Measurements from ENCODE around the gene LRFN2.
A peak's percentile ranks its signal among the peaks of the same experiment; 100 is the strongest.

LRFN2 gene

DNA sequence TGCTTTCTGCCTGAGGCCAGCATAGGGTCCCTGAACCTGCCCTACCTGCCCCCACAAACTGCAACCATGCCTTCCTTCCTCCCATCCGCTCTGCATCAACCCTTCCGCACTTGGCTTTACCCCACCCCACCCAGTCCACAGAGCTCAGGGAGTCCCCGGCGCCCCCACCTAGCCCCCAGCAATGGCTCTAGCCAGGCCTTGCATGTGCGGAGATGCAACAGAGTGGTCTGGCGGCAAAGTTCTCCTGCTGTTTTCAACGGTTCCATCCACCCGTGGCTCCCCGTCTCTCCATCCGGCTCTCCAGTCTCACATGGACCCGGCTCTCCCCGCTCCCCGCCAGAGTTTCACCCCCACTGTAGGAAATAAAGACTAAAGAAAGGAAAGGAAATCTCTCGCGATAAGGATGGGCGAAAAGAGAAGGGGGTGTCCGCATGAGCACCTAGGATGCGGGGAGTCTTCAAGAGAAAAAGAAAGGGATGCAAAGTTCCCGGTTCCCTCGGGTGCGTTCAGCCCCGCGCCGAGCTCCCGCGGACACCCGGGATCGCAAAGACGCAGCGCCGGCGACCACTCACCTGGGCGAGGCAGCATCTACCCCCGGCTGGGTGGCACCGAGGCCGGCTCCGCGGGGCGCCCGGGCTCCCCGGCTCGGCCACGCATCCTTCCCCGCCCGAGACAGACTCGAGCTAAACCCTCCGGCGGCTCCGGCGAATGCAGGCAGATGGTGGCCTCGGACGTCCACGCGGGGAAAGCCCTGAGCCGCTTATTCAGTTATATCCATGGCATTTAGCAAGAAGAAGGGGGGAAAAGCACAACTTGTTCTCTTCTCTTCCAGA, 579 bp downstream of the LRFN2 start:
- H3K9ac ChIP-seq (ENCODE audit: low read length), result no peak overlapping the region
- H3K9me3 ChIP-seq (ENCODE audit: control insufficient read depth, insufficient read depth, low read depth, low read length), result 0 out of 2 replicates have a peak, but pooled peaks cover 2% of the 10 kb centered on the region
- peaks cover 52% of the 10 kb centered on the region for H3K27me3 ChIP-seq (ENCODE audit: control insufficient read depth, insufficient read depth, low read length)
- no peak overlapping the region for H3K27ac ChIP-seq (ENCODE audit: low read depth, low read length)
- no peaks in the 10 kb centered on the region for H3K36me3 ChIP-seq (ENCODE audit: control insufficient read depth, insufficient read depth, low read length)
- H3K4me1 ChIP-seq (ENCODE audit: control insufficient read depth, insufficient read depth, low read length), result peaks cover 20% of the 10 kb centered on the region
- H3K4me3 ChIP-seq (ENCODE audit: low read depth, low read length), result peak overlapping the region; percentile 72

GRCh38 chr6:40585651-40586269, 1.4 kb downstream of the LRFN2 start:
- H3K27me3 ChIP-seq (ENCODE audit: control insufficient read depth, insufficient read depth, low read length), result peaks cover 52% of the 10 kb centered on the region
- H3K9ac ChIP-seq (ENCODE audit: low read length), result peak overlapping the region; percentile 1
- H3K27ac ChIP-seq (ENCODE audit: low read depth, low read length), result no peak overlapping the region
- no peaks in the 10 kb centered on the region for H3K9me3 ChIP-seq (ENCODE audit: control insufficient read depth, insufficient read depth, low read depth, low read length)
- H3K36me3 ChIP-seq (ENCODE audit: control insufficient read depth, insufficient read depth, low read length), result no peaks in the 10 kb centered on the region
- H3K4me1 ChIP-seq (ENCODE audit: control insufficient read depth, insufficient read depth, low read length), result peaks cover 20% of the 10 kb centered on the region
- peak overlapping the region; percentile 72 for H3K4me3 ChIP-seq (ENCODE audit: low read depth, low read length)

GRCh38 chr6:40585223-40585622, 1.9 kb downstream of the LRFN2 start:
- Histone ChIP-seq H3K9ac (ENCODE audit: low read length) (no peak overlapping the region), H3K27me3 (ENCODE audit: control insufficient read depth, insufficient read depth, low read length) (peaks cover 52% of the 10 kb centered on the region), H3K27ac (ENCODE audit: low read depth, low read length) (no peak overlapping the region), H3K4me1 (ENCODE audit: control insufficient read depth, insufficient read depth, low read length) (peaks cover 20% of the 10 kb centered on the region), H3K36me3 (ENCODE audit: control insufficient read depth, insufficient read depth, low read length) (no peaks in the 10 kb centered on the region), H3K4me3 (ENCODE audit: low read depth, low read length) (peak overlapping the region; percentile 72; the same call in 1 of the 2 replicates), H3K9me3 (ENCODE audit: control insufficient read depth, insufficient read depth, low read depth, low read length) (no peaks in the 10 kb centered on the region)

GRCh38 chr6:40584741-40585140, 2.4 kb downstream of the LRFN2 start:
- H3K9me3 ChIP-seq (ENCODE audit: control insufficient read depth, insufficient read depth, low read depth, low read length), result no peaks in the 10 kb centered on the region
- H3K27me3 ChIP-seq (ENCODE audit: control insufficient read depth, insufficient read depth, low read length), result peaks cover 49% of the 10 kb centered on the region
- no peak overlapping the region for H3K9ac ChIP-seq (ENCODE audit: low read length)
- H3K36me3 ChIP-seq (ENCODE audit: control insufficient read depth, insufficient read depth, low read length), result no peaks in the 10 kb centered on the region
- H3K27ac ChIP-seq (ENCODE audit: low read depth, low read length), result no peak overlapping the region
- no peak overlapping the region; the same call in 1 of the 2 replicates for H3K4me3 ChIP-seq (ENCODE audit: low read depth, low read length)
- peaks cover 20% of the 10 kb centered on the region for H3K4me1 ChIP-seq (ENCODE audit: control insufficient read depth, insufficient read depth, low read length)

GRCh38 chr6:40583709-40584108, 3.5 kb downstream of the LRFN2 start:
- no peak overlapping the region for H3K4me3 ChIP-seq (ENCODE audit: low read depth, low read length)
- peaks cover 20% of the 10 kb centered on the region for H3K4me1 ChIP-seq (ENCODE audit: control insufficient read depth, insufficient read depth, low read length)
- peaks cover 39% of the 10 kb centered on the region for H3K27me3 ChIP-seq (ENCODE audit: control insufficient read depth, insufficient read depth, low read length)
- no peaks in the 10 kb centered on the region for H3K9me3 ChIP-seq (ENCODE audit: control insufficient read depth, insufficient read depth, low read depth, low read length)
- H3K9ac ChIP-seq (ENCODE audit: low read length), result no peak overlapping the region
- H3K27ac ChIP-seq (ENCODE audit: low read depth, low read length), result no peak overlapping the region
- no peaks in the 10 kb centered on the region for H3K36me3 ChIP-seq (ENCODE audit: control insufficient read depth, insufficient read depth, low read length)

DNA sequence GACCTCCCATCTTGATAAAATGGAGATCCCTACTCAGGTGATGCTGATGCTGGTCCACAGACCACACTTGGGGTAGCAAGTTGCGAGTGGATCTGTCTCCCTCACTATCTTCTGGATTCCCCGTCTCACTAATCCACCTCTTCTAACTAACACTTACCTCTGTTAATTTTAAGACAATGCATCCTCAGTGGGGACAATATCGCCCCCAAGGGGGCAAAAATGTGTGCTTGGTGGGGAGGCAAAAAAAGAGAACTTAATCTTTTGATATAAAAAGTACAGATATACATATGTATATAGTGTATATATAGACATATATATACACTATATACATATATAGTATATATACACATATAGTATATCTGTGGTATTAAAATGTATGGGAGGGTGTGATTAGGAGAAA, 4.3 kb downstream of the LRFN2 start:
- peaks cover 20% of the 10 kb centered on the region for H3K4me1 ChIP-seq (ENCODE audit: control insufficient read depth, insufficient read depth, low read length)
- no peak overlapping the region for H3K4me3 ChIP-seq (ENCODE audit: low read depth, low read length)
- H3K27me3 ChIP-seq (ENCODE audit: control insufficient read depth, insufficient read depth, low read length), result peaks cover 30% of the 10 kb centered on the region
- H3K36me3 ChIP-seq (ENCODE audit: control insufficient read depth, insufficient read depth, low read length), result no peaks in the 10 kb centered on the region
- H3K9ac ChIP-seq (ENCODE audit: low read length), result no peak overlapping the region
- H3K27ac ChIP-seq (ENCODE audit: low read depth, low read length), result no peak overlapping the region
- H3K9me3 ChIP-seq (ENCODE audit: control insufficient read depth, insufficient read depth, low read depth, low read length), result no peaks in the 10 kb centered on the region

DNA sequence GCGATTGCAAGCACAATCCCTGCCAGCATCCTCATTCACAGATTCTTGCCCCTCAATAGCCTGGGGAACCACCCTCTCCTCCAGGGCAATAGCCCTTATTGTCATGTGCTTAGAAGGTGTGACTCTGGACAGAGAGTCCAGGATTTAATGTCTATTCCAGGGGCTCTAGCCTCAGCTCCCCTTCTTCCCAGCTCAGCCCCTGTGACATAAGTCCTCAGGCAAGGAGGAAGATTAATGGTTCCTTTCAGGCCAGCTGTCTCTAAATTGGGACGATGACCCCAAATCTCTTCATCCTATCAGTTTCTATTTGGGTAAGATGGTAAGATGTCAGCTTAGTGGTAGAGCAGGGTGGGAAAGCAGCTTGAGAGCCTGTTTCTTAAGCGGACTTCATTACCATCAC, 8.1 kb downstream of the LRFN2 start:
- Histone ChIP-seq H3K4me1 (ENCODE audit: control insufficient read depth, insufficient read depth, low read length) (peaks cover 6% of the 10 kb centered on the region; the same call in 1 of the 2 replicates), H3K27ac (ENCODE audit: low read depth, low read length) (no peak overlapping the region), H3K36me3 (ENCODE audit: control insufficient read depth, insufficient read depth, low read length) (no peaks in the 10 kb centered on the region), H3K9me3 (ENCODE audit: control insufficient read depth, insufficient read depth, low read depth, low read length) (no peaks in the 10 kb centered on the region), H3K9ac (ENCODE audit: low read length) (no peak overlapping the region), H3K27me3 (ENCODE audit: control insufficient read depth, insufficient read depth, low read length) (no peaks in the 10 kb centered on the region), H3K4me3 (ENCODE audit: low read depth, low read length) (no peak overlapping the region)

- no peaks in the 10 kb centered on the region for H3K9me3 ChIP-seq (ENCODE audit: control insufficient read depth, insufficient read depth, low read depth, low read length)
- no peak overlapping the region for H3K4me3 ChIP-seq (ENCODE audit: low read depth, low read length)
- H3K27ac ChIP-seq (ENCODE audit: low read depth, low read length), result no peak overlapping the region
- H3K36me3 ChIP-seq (ENCODE audit: control insufficient read depth, insufficient read depth, low read length), result no peaks in the 10 kb centered on the region
- H3K9ac ChIP-seq (ENCODE audit: low read length), result no peak overlapping the region
- peaks cover 6% of the 10 kb centered on the region; the same call in 1 of the 2 replicates for H3K4me1 ChIP-seq (ENCODE audit: control insufficient read depth, insufficient read depth, low read length)
- no peaks in the 10 kb centered on the region for H3K27me3 ChIP-seq (ENCODE audit: control insufficient read depth, insufficient read depth, low read length)
These were observed 9.5 kb downstream of the LRFN2 start for GRCh38 chr6:40577672-40578071.

DNA sequence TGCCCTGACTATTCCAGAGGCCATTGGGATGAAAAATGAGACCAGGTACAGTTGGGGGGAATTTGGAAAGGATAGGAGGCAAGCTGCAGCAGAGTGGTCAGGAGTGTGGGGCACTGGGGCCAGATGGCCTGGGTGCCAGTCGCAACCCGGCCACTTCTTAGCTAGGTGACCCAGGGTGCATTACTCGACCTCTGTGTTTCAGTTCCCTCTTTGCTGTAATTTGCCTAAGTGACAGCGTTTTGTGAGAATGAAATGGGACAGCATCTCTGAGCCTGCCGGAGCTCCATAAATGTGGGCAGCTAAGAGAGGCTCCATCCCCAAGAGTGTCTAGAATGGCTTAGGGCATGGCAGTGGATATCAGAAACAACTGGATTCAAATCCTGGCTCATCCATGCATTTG, 13.9 kb downstream of the LRFN2 start:
- Histone ChIP-seq H3K27me3 (ENCODE audit: control insufficient read depth, insufficient read depth, low read length) (no peaks in the 10 kb centered on the region), H3K9me3 (ENCODE audit: control insufficient read depth, insufficient read depth, low read depth, low read length) (no peaks in the 10 kb centered on the region), H3K27ac (ENCODE audit: low read depth, low read length) (no peak overlapping the region), H3K9ac (ENCODE audit: low read length) (no peak overlapping the region), H3K4me3 (ENCODE audit: low read depth, low read length) (no peak overlapping the region), H3K36me3 (ENCODE audit: control insufficient read depth, insufficient read depth, low read length) (no peaks in the 10 kb centered on the region), H3K4me1 (ENCODE audit: control insufficient read depth, insufficient read depth, low read length) (peaks cover 6% of the 10 kb centered on the region; the same call in 1 of the 2 replicates)

DNA sequence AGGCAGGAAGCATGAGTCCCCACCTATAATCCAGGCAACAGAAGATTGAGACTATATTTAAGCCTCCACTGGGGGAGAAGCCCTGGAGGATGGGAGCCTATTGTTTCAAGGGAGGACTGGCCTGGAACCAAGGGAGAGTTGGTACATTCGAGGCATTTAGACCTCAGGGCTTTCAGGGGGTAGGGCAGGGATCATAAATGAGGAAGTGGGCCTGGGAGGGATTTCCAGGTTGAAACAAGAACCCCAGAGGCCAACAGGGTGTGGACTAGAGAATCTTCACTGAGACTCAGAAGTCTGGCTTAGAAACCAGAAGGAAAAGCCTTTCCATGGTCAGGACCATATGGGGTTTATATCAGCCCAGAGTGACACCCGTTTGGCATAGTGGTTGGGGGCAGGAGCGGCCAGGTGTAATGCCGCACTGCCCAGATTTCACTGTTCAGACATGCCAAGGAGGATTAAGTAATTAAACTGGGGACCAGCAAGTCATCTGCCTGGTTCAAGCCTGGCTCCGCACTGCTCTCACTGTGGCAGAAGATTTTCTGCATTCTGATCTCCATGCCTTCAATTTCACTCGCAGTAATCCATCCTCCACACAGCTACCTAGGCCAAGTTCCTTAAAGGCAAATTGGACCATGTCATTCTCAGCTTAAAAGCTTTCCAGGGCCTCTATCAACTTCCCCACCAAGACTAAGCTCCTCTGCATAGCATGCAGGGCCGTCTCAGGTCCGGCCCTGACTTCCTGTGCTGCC, 17.8 kb downstream of the LRFN2 start:
- H3K36me3 ChIP-seq (ENCODE audit: control insufficient read depth, insufficient read depth, low read length), result no peaks in the 10 kb centered on the region
- H3K27ac ChIP-seq (ENCODE audit: low read depth, low read length), result no peak overlapping the region

More for the DNA sequence above, 17.8 kb downstream of the LRFN2 start:
- H3K4me3 ChIP-seq (ENCODE audit: low read depth, low read length), result no peak overlapping the region
- no peaks in the 10 kb centered on the region for H3K9me3 ChIP-seq (ENCODE audit: control insufficient read depth, insufficient read depth, low read depth, low read length)
- H3K27me3 ChIP-seq (ENCODE audit: control insufficient read depth, insufficient read depth, low read length), result no peaks in the 10 kb centered on the region
- H3K9ac ChIP-seq (ENCODE audit: low read length), result no peak overlapping the region
- H3K4me1 ChIP-seq (ENCODE audit: control insufficient read depth, insufficient read depth, low read length), result no peaks in the 10 kb centered on the region

Data from HUES6 (cell line).